Umbilical cord (tissue), 2 donors: ENCODE data around the gene TMPRSS11F. TPM values are rescaled to one million over a fixed set of nuclear protein-coding genes. Genes with fewer than 3 reads are reported as not detected.
"Not testable (repeated sequence)": the region's sequence is repeated elsewhere in the genome, so short reads cannot be mapped to it uniquely, and the experiment has no call there.

Experiments used
- DNase-seq: peaks from one replicate; pipeline ENCODE4 v3.0.0-alpha.2; 2015; ENCODE audit warnings: low spot score
- total RNA-seq: library from RNA; depleted of rRNA; stranded (reverse); fragments of >200 nt; gene quantifications from one replicate; pipeline ENCODE4 v1.2.3, GENCODE V29; 2014; ENCODE audit warnings: low replicate concordance; ENCODE audit not compliant: insufficient read depth

Gene TMPRSS11F
- total RNA-seq: 1.9 TPM

DNA sequence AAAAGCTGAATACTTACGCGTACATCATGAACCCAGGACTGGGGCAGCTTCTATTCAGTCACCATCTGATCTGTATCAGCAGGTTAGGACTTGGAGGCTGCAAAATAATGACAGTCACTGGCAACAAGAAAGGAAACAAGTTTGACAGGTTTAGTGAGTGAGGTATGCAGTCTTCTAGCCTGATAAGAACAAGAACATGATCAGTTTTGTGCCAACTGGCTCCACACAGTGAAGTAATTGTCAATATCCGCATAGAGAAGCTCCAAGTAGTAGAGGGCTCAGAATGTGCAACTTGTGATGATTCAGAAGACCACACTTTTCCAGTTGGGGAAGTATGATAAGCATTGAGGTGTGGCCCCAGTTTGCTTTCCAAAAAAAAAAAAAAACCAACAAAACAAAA, at the start of gene TMPRSS11F:
Gene TMPRSS11F, minus strand, starts transcription at position 77 of the 400 bp plus-strand sequence. Its CDS starts 49 bp downstream, at position 28.
- DNase-seq: peak; percentile 67

DNA sequence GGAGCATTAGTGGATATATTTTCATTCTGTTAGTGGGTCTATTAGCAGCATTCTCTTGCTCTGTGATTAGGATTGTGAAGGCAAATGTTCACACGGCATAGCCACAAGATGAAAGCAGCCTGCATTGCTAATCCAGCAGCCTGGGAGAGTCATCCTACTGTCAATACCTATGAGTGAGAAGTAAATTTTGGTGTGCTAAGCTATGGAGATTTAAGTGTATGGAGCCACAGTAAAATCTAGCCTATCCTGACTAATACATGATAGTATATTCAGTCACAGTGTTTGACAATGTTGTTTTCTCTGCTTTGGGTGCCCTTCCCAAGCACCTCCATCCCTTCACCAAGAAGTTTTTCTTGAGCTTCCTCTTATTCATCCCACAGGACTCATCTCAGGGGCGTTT, 47.2 kb upstream of the TMPRSS11F start:
- DNase-seq: no peak

DNA sequence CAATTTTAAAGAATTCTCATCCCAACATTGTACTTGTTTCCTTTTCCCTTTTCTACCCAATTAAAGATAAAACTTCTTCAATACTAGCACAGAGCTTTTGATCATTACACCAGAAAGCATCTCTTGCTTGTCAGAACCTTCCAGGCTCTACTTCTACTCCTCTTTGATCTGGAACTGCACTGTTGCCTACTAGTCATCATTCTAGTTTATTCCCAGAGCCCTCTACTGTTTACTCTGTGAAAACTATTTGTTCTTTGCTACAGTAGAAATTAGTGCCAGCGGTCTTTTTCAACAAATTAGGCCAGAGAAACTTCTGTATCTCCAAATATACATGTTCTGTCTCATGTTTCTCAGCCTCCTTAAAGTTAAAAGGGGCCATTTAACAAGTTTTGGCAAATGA, 46.8 kb upstream of the TMPRSS11F start:
- peak; percentile 47 for DNase-seq

GRCh38 chr4:68175562-68176155, 46.0 kb upstream of the TMPRSS11F start:
- peak; percentile 86 for DNase-seq

GRCh38 chr4:68174389-68174788, 44.7 kb upstream of the TMPRSS11F start:
- not testable (repeated sequence) for DNase-seq

DNA sequence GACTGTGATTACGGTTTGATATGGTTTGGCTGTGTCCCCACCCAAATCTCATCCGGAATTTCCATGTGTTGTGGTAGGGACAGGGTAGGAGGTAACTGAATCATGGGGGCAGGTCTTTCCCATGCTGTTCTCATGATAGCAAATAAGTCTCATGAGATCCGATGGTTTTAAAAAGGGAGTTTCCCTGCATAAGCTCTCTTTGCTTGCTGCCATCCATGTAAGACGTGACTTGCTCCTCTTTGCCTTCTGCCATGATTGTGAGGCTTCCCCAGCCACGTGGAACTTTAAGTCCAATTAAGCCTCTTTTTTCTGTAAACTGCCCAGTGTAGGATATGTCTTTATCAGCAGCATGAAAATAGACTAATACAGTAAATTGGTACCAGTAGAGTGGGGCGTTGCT, 42.5 kb upstream of the TMPRSS11F start:
- not testable (repeated sequence) for DNase-seq

- no peak for DNase-seq
Observed at GRCh38 chr4:68167706-68168105, 38.0 kb upstream of the TMPRSS11F start.

- DNase-seq: no peak
Observed at GRCh38 chr4:68167166-68167565, 37.5 kb upstream of the TMPRSS11F start.

GRCh38 chr4:68163754-68164153, 34.1 kb upstream of the TMPRSS11F start:
- no peak for DNase-seq

DNA sequence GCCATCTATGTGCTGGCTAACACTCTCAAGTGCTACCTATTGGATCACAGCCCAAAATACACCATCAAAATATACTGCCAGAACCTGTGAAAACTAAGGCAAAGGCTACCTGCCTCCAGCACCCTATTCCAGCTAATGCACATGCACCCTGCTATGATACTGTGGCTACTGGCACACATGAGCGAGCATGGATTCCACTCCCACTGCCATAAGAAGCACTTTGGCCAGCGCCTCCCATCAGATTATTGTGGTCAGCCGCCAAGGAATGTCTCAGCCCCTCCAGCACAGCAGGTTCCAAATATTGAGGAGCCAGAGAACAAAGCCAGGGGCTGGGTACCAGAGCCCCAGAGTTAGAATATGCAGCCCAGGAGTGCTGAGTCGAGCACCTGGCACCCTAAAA, 32.5 kb upstream of the TMPRSS11F start:
- DNase-seq: no peak

- DNase-seq: peak; percentile 87
Observed at GRCh38 chr4:68152411-68152810, 22.7 kb upstream of the TMPRSS11F start.

- DNase-seq: peak; percentile 75
Observed at GRCh38 chr4:68148800-68149685, 19.4 kb upstream of the TMPRSS11F start.

DNA sequence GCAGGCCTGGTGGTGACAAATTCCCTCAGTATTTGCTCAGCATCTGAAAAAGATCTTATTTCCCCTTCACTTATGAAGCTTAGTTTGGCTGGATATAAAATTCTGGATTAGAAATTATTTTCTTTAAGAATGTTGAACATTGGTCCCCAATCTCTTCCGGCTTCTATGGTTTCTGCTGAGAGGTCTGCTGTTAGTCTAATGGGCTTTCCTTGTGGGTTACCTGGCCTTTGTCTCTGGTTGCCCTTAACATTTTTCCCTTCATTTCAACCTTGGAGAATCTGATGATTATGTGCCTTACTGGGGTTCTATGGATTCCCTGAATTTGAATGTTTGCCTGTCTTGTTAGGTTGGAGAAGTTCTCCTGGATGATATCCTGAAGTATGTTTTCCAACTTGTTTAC, 17.4 kb upstream of the TMPRSS11F start:
- no peak for DNase-seq

GRCh38 chr4:68145261-68145660, 15.6 kb upstream of the TMPRSS11F start:
- no peak for DNase-seq

GRCh38 chr4:68141852-68142251, 12.2 kb upstream of the TMPRSS11F start:
- no peak for DNase-seq

GRCh38 chr4:68132342-68132741, 2.7 kb upstream of the TMPRSS11F start:
- no peak for DNase-seq

DNA sequence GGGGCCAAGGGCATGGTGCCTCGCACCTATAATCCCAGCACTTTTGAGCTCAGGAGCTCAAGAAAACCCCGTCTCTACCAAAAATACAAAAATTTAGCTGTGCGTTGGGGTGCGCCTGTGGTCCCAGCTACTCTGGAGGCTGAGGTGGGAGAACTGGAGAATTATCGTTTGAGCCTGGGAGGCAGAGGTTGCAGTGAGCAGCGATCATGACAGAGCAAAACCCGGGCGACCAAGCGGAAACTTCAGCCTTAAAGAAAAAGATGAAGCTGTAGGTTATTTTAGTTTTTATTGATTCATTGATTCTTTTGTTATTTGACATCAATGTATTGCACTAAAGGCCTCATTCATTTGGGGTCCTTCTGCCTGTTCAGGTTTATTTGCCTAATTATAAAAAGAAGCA, 5.4 kb downstream of the TMPRSS11F start:
- DNase-seq: no peak

GRCh38 chr4:68123525-68123924, 6.1 kb downstream of the TMPRSS11F start:
- no peak for DNase-seq

GRCh38 chr4:68119921-68120320, 9.7 kb downstream of the TMPRSS11F start:
- no peak for DNase-seq

DNA sequence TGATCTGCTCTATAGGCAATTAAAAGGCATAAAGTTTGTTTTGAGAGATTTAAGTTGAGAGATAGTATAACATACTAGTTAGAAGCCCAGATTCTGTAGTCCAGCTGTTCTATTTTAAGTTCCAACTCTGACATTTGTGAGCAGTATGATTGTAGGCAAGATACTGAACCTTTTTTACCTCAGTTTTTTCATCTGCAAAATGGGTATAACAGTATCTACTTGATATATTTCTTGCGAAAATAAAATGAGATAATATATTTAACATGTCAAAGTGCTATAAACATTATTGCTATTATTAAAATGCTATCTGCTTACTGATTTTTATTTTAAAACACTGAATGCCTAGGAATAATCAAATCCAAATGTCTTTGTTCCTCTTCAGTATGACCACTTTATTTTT, 19.2 kb downstream of the TMPRSS11F start:
- no peak for DNase-seq

- DNase-seq: no peak
Observed at GRCh38 chr4:68109868-68110267, 19.8 kb downstream of the TMPRSS11F start.

- no peak for DNase-seq
Observed at GRCh38 chr4:68082758-68083157, 46.9 kb downstream of the TMPRSS11F start.

GRCh38 chr4:68079928-68080327, 49.7 kb downstream of the TMPRSS11F start:
- DNase-seq: peak; percentile 86
